Mesenchymal stem cell (in vitro differentiated cells and primary cell): Measurements from ENCODE around the gene INPP5A.

Source experiments
- DNase-seq: peaks from one replicate; pipeline ENCODE4 v3.0.0-alpha.2; 2013
- H2AFZ ChIP-seq: one replicate; pipeline ENCODE4 v1.6.1; 2013; ENCODE audit warnings: low read depth, mild to moderate bottlenecking, control low read depth, inconsistent platforms, low read length, moderate library complexity
- H2AK5ac ChIP-seq: 2 replicates; pipeline ENCODE4 v1.6.1; 2013; ENCODE audit warnings: low read length, moderate library complexity, mild to moderate bottlenecking, inconsistent platforms; ENCODE audit not compliant: severe bottlenecking
- H2BK120ac ChIP-seq: one replicate; pipeline ENCODE4 v1.6.1; 2013; ENCODE audit warnings: low read depth, mild to moderate bottlenecking, inconsistent platforms, low read length, moderate library complexity
- H2BK12ac ChIP-seq, 2 experiments: one replicate each; pipeline ENCODE4 v1.6.1; 2013; ENCODE audit warnings: inconsistent platforms in 2 of 2, low read length in 2 of 2, mild to moderate bottlenecking in 2 of 2, moderate library complexity in 2 of 2, control low read depth in 1 of 2
- H2BK15ac ChIP-seq: one replicate; pipeline ENCODE4 v1.6.1; 2013; ENCODE audit warnings: mild to moderate bottlenecking, low read depth, inconsistent platforms; ENCODE audit not compliant: poor library complexity, severe bottlenecking
- H2BK5ac ChIP-seq: 2 replicates; pipeline ENCODE4 v1.6.1; 2013; ENCODE audit warnings: low read depth, mild to moderate bottlenecking, low read length, control low read depth, inconsistent platforms; ENCODE audit not compliant: poor library complexity, severe bottlenecking
- H3K14ac ChIP-seq, 2 experiments: one replicate each; pipeline ENCODE4 v1.6.1; 2013; ENCODE audit warnings: inconsistent platforms in 2 of 2, low read length in 2 of 2, control low read depth in 1 of 2, mild to moderate bottlenecking in 1 of 2, moderate library complexity in 1 of 2
- H3K18ac ChIP-seq, 2 experiments: one replicate each; pipeline ENCODE4 v1.6.1; 2013; ENCODE audit warnings: inconsistent platforms in 2 of 2, low read length in 2 of 2, control low read depth in 1 of 2, low read depth in 1 of 2, mild to moderate bottlenecking in 1 of 2
- H3K23ac ChIP-seq, 2 experiments: one replicate each; pipeline ENCODE4 v1.6.1; 2013; ENCODE audit warnings: inconsistent platforms in 2 of 2, low read length in 2 of 2, mild to moderate bottlenecking in 2 of 2, moderate library complexity in 2 of 2, control low read depth in 1 of 2
- H3K27ac ChIP-seq: 2 replicates; pipeline ENCODE4 v1.5.1; 2013; ENCODE audit warnings: mild to moderate bottlenecking, moderate library complexity, low read length, control low read depth, inconsistent platforms; ENCODE audit not compliant: poor library complexity, severe bottlenecking
- H3K27me3 ChIP-seq, 2 experiments: 2 replicates each; pipeline versions ENCODE4 v1.6.1 to v1.7.0; 2013; ENCODE audit warnings: low read length in 2 of 2, mild to moderate bottlenecking in 2 of 2, moderate library complexity in 2 of 2, control low read depth in 1 of 2, inconsistent platforms in 1 of 2; ENCODE audit not compliant: control insufficient read depth in 1 of 2, insufficient read depth in 1 of 2
- H3K36me3 ChIP-seq, 2 experiments: 2 replicates each; pipeline versions ENCODE4 v1.6.1 to v1.7.0; 2013; ENCODE audit warnings: low read length in 2 of 2, control low read depth in 1 of 2, inconsistent platforms in 1 of 2, low read depth in 1 of 2, mild to moderate bottlenecking in 1 of 2; ENCODE audit not compliant: insufficient read depth in 2 of 2, control insufficient read depth in 1 of 2
- H3K4ac ChIP-seq, 2 experiments: one replicate each; pipeline ENCODE4 v1.6.1; 2013; ENCODE audit warnings: inconsistent platforms in 2 of 2, low read length in 2 of 2, mild to moderate bottlenecking in 2 of 2, moderate library complexity in 2 of 2, control low read depth in 1 of 2, low read depth in 1 of 2
- H3K4me1 ChIP-seq: 2 replicates; pipeline ENCODE4 v1.6.1; 2013; ENCODE audit warnings: low read depth, low read length, control low read depth; ENCODE audit not compliant: control insufficient read depth, insufficient read depth
- H3K4me2 ChIP-seq: 2 replicates; pipeline ENCODE4 v1.6.1; 2013; ENCODE audit warnings: low read length, mild to moderate bottlenecking, inconsistent platforms; ENCODE audit not compliant: poor library complexity, severe bottlenecking
- H3K4me3 ChIP-seq, 2 experiments: 2 replicates each; pipeline versions ENCODE4 v1.5.1 to v1.7.0; 2013; ENCODE audit warnings: low read length in 2 of 2, mild to moderate bottlenecking in 2 of 2, control low read depth in 1 of 2, low read depth in 1 of 2; ENCODE audit not compliant: insufficient read depth in 1 of 2
- H3K79me1 ChIP-seq: replicated peaks from 2 replicates; pipeline ENCODE4 v1.6.1; 2013; ENCODE audit warnings: mild to moderate bottlenecking, control low read depth, low read length, inconsistent platforms; ENCODE audit not compliant: poor library complexity, severe bottlenecking
- H3K9ac ChIP-seq: 2 replicates; pipeline ENCODE4 v1.7.0; 2013; ENCODE audit warnings: mild to moderate bottlenecking, low read length, moderate library complexity
- H3K9me3 ChIP-seq: 2 replicates; pipeline ENCODE4 v1.7.0; 2013; ENCODE audit warnings: mild to moderate bottlenecking, low read length; ENCODE audit not compliant: control insufficient read depth
- H4K8ac ChIP-seq: one replicate; pipeline ENCODE4 v1.6.1; 2013; ENCODE audit warnings: inconsistent platforms, mild to moderate bottlenecking, low read length, moderate library complexity
- H4K91ac ChIP-seq: one replicate; pipeline ENCODE4 v1.6.1; 2013; ENCODE audit warnings: mild to moderate bottlenecking, low read length, inconsistent platforms
- WGBS: methylation state at CpG from one replicate; pipeline ENCODE4 v1.1.7; 2013; ENCODE audit warnings: mixed read lengths; 5-methylcytosine and 5-hydroxymethylcytosine counted together

Gene INPP5A

DNA sequence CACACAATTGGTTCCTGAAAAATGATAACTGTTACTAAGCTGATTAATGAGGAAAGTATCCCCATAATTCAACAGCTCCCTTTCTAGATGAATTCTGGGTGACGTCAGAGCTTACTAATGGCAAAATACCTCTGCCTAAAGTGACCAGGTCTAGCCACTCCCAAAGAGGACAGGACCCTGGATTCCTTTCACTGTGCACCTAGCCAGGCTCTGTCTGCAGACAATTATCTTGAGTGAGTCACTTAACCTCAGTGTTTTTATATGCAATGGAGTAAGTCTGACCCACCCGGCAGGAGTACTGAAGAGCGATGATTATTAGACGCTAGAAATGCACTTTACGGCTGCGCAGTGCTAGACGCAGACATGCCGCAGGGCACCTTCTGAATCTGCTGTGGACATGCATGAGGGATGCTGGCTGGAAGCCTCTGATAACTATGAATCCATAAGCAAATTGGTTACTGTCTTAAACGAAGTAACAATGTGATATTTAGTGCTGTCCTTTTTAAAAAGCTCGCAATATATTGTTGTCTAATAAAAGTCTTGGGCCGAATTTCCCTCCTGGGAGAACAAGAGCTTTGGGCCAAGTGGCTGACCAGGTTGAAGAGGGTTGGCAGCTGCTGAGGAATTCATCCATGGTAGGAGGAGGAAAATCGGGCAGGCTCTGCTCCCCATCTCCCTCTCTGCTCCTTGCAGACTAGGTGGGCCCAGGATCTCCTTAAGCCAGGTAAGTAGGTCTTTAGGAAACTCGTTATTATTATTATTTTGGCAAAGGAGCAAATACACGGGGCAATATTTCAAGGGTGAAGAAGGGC, 4.6 kb upstream of the INPP5A start:
- Histone ChIP-seq H3K9ac (no peak overlapping the region), H2BK5ac (no peak overlapping the region), H2BK12ac (no peak overlapping the region), H2AFZ (no peak overlapping the region), H3K4ac (no peak overlapping the region), H3K79me1 (peaks cover 1% of the 10 kb centered on the region), H3K27ac (peak overlapping the region; percentile 56), H3K23ac (no peak overlapping the region), H2AK5ac (peak overlapping the region; percentile 47), H3K27me3 (peaks cover 5 to 14% of the 10 kb centered on the region in 2 experiments), H3K4me3 (no peak overlapping the region), H3K9me3 (peaks cover 17% of the 10 kb centered on the region), H3K4me2 (no peak overlapping the region), H3K36me3 (peaks cover 0 to 3% of the 10 kb centered on the region in 2 experiments), H3K14ac (no peak overlapping the region), H4K91ac (no peak overlapping the region), H3K18ac (no peak overlapping the region), H2BK15ac (no peak overlapping the region), H4K8ac (no peak overlapping the region), H3K4me1 (peaks cover 29% of the 10 kb centered on the region), H2BK120ac (no peak overlapping the region)
- 82% methylated on average over 13 of the region's 14 CpGs for WGBS
- DNase-seq = no peak

DNA sequence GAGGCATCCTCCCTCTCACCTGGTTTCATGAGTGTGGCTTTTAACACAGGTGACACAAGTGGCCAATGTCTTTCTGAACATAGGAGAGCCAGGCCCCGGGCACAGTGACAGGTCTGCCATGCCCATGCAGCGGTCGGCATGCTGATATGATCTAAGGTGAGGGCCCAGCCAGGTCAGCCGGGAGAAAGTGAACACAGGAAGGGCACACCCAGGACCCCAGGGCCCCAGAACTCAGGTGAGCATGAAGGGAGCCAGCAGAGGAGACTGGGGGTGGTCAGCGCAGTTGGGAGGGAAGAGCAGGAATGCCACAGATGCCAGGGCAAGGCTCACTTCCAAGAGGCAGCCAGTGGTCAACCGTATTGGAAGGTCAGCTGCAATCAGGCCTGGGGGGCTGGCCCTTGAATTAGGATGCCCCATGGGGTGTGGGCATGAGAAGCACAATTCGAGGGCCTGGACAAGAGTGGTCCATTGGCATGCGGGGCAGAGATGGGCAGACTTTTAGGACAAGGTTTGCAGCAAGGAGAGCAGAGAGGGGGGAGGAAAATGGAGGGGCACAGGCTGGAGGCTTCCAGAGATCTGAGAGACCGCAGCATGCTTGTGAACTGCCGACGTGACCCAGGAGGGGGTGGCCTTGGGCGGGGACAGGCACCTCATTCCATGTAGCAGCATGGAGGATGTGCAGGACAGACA, 3.9 kb upstream of the INPP5A start:
- peaks cover 35% of the 10 kb centered on the region for H3K4me1 ChIP-seq
- H2BK12ac ChIP-seq = peak overlapping the region in 1 of 2 experiments; percentile 15
- no peak overlapping the region for H3K4me3 ChIP-seq
- H2AK5ac ChIP-seq = peak overlapping the region; percentile 64
- no peak overlapping the region for H3K4ac ChIP-seq
- peaks cover 0 to 3% of the 10 kb centered on the region in 2 experiments for H3K36me3 ChIP-seq
- peaks cover 17% of the 10 kb centered on the region for H3K9me3 ChIP-seq
- H4K8ac ChIP-seq = no peak overlapping the region
- DNase-seq = no peak
- H3K14ac ChIP-seq = no peak overlapping the region
- H3K18ac ChIP-seq = no peak overlapping the region
- no peak overlapping the region for H3K4me2 ChIP-seq
- H2BK5ac ChIP-seq = no peak overlapping the region
- H3K79me1 ChIP-seq = peaks cover 9% of the 10 kb centered on the region
- no peak overlapping the region for H3K27ac ChIP-seq
- no peak overlapping the region for H4K91ac ChIP-seq
- H2AFZ ChIP-seq = no peak overlapping the region
- no peak overlapping the region for H3K9ac ChIP-seq
- H2BK15ac ChIP-seq = no peak overlapping the region
- peaks cover 0 to 6% of the 10 kb centered on the region in 2 experiments for H3K27me3 ChIP-seq
- 94% methylated on average over 12 of the region's 12 CpGs for WGBS
- no peak overlapping the region for H2BK120ac ChIP-seq
- H3K23ac ChIP-seq = no peak overlapping the region

DNA sequence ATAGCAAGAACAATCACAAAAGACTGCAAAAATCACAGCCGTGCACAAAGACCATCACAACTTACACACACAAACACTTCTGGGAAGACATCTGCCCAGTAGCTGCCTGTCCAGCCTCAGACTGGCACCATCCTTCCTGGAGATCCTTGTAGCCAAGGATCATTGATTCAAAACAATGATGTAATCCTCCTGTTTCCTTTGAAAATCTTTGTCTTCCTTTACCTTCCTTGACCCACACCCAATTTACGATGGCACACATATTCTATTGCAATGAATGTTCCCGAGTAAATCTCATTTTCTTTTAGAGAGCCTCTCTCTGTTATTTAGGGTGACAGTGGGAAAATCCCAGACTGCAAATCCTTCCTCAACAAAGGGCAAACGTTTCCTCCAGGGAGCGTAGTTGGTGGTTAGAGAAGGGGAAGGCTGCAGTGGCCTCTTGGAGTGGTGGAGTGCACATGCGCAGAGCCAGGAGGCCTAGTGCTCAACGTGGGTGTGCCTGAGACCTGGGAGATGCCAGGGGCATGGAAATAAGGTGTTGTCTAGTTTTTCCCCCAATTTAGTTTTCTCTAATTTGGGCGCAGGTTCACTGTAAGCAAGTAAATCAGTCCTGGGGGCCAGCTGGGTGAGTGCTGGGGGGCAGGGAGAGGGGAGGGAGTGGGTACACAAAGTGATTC, 3.1 kb upstream of the INPP5A start:
- Histone ChIP-seq H2AK5ac (no peak overlapping the region), H3K4me3 (no peak overlapping the region), H3K27ac (no peak overlapping the region), H3K4ac (no peak overlapping the region), H2BK5ac (no peak overlapping the region), H2AFZ (no peak overlapping the region), H2BK120ac (no peak overlapping the region), H3K4me2 (no peak overlapping the region), H3K79me1 (peaks cover 13% of the 10 kb centered on the region), H3K9ac (no peak overlapping the region), H2BK15ac (no peak overlapping the region), H4K91ac (no peak overlapping the region), H3K14ac (no peak overlapping the region), H2BK12ac (no peak overlapping the region), H3K36me3 (peaks cover 0 to 3% of the 10 kb centered on the region in 2 experiments), H3K4me1 (peaks cover 42% of the 10 kb centered on the region), H4K8ac (no peak overlapping the region), H3K23ac (no peak overlapping the region), H3K27me3 (peaks cover 0 to 3% of the 10 kb centered on the region in 2 experiments), H3K18ac (no peak overlapping the region), H3K9me3 (peaks cover 17% of the 10 kb centered on the region)
- no peak for DNase-seq
- WGBS = 81% methylated on average over 7 of the region's 8 CpGs
